ENCODE data around the gene ZNF414.

DNA sequence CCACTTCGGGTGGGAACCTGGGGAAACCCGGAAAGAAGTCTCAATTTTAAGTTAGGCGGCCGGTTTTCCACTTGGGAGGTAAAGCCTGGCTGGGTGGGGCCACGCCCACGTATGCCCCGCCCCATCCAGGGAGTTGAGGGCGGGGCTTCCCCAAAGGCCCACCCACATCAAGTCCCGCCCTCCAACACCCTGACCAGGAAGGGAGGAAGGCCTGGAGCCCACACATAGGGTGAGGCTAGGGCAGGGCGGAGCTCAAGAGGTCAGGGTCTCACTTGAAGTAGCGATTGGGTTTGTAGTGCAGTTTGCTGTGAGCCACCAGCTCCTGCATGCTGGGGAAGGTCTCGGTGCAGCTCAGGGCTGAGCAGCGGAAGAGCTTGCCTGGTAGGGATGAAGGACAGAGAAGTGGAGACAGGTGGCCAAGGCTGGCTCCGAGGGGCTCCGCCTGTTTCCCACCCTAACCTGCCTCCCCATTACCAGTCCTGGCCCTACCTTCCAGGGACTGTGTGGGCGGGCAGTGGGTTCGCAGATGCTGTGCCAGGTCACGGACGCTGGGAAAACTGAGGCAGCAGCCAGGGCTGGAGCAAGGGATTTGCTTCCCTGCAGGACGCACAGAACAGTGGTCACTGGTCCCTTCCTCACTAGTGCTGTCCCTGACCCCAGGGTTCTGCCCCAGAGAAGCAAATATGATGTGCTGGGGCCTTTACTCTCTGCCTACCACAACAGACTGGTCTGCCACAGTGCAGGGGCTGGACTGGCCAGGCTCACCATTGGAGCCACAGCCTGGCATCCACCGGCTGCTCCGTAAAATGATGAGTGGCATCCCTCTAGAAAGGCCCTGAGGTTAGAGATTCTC lies 1.6 kb downstream of the ZNF414 start:
- TF ChIP-seq CTCF (IDR thresholded peaks at IDR 0.05): no peak
- no peak for TF ChIP-seq EP300 (IDR thresholded peaks at IDR 0.05)

Data from tibial nerve (tissue), 4 donors.